Keratinocyte (primary cell): ENCODE data around the gene PILRB. TPM values are rescaled to one million over a fixed set of nuclear protein-coding genes. Genes with fewer than 3 reads are reported as not detected.
"Not testable (repeated sequence)": the region's sequence is repeated elsewhere in the genome, so short reads cannot be mapped to it uniquely, and the experiment has no call there.

Experiments used
- DNase-seq: peaks from one replicate; pipeline ENCODE4 v3.0.0-alpha.2; 2011; ENCODE audit warnings: low read depth, missing footprints, low spot score
- FAIRE-seq: peaks from 2 replicates; lab custom pipeline; 2011; peaks lifted over from hg19 to GRCh38; lab: Jason Lieb, UNC
- H2AFZ ChIP-seq: 2 replicates; pipeline ENCODE4 v1.6.0; 2012; ENCODE audit warnings: low read length, control low read depth, inconsistent platforms; ENCODE audit not compliant: control insufficient read depth
- H3K27ac ChIP-seq: 2 replicates; pipeline ENCODE4 v1.5.1; 2011; ENCODE audit warnings: low read length; ENCODE audit not compliant: control insufficient read depth, insufficient read depth
- H3K27me3 ChIP-seq: 3 replicates; pipeline ENCODE4 v1.6.0; 2011; ENCODE audit warnings: low read length; ENCODE audit not compliant: control insufficient read depth, insufficient read depth; ENCODE audit errors: extremely low read depth
- H3K36me3 ChIP-seq, 2 experiments: 2 replicates in 1 of 2; 3 replicates in 1 of 2; pipeline ENCODE4 v1.5.1; 2011; ENCODE audit warnings: low read length in 2 of 2, mild to moderate bottlenecking in 1 of 2; ENCODE audit not compliant: control insufficient read depth in 2 of 2, insufficient read depth in 2 of 2; ENCODE audit errors: extremely low read depth in 1 of 2
- H3K4me1 ChIP-seq: 3 replicates; pipeline ENCODE4 v1.5.1; 2011; ENCODE audit warnings: low read length; ENCODE audit not compliant: control insufficient read depth, insufficient read depth; ENCODE audit errors: extremely low read depth
- H3K4me2 ChIP-seq: 3 replicates; pipeline ENCODE4 v1.6.0; 2011; ENCODE audit warnings: low read depth, low read length; ENCODE audit not compliant: control insufficient read depth, insufficient read depth; ENCODE audit errors: extremely low read depth
- H3K4me3 ChIP-seq, 3 experiments: fragments of 200-600 bp in 1 of 3; sonication (generic) in 1 of 3; 2 replicates in 2 of 3; 3 replicates in 1 of 3; pipeline ENCODE4 v1.5.1; 2011 to 2016; ENCODE audit warnings: low read length in 3 of 3, mild to moderate bottlenecking in 3 of 3, control low read depth in 2 of 3, inconsistent platforms in 1 of 3, low read depth in 1 of 3, mixed read lengths in 1 of 3, mixed run types in 1 of 3, moderate library complexity in 1 of 3; ENCODE audit not compliant: control insufficient read depth in 2 of 3, insufficient read depth in 2 of 3; ENCODE audit errors: extremely low read depth in 1 of 3
- H3K79me2 ChIP-seq: 2 replicates; pipeline ENCODE4 v1.6.0; 2012; ENCODE audit warnings: low read length; ENCODE audit not compliant: control insufficient read depth, insufficient read depth
- H3K9ac ChIP-seq: 3 replicates; pipeline ENCODE4 v1.6.0; 2011; ENCODE audit warnings: low read length; ENCODE audit not compliant: control insufficient read depth, insufficient read depth; ENCODE audit errors: extremely low read depth
- H3K9me1 ChIP-seq: 3 replicates; pipeline ENCODE4 v1.6.0; 2011; ENCODE audit warnings: low read length; ENCODE audit not compliant: control insufficient read depth, insufficient read depth; ENCODE audit errors: extremely low read depth
- H3K9me3 ChIP-seq: 2 replicates; pipeline ENCODE4 v1.5.1; 2012; ENCODE audit warnings: low read depth, low read length; ENCODE audit not compliant: control insufficient read depth
- H4K20me1 ChIP-seq: 3 replicates; pipeline ENCODE4 v1.6.0; 2011; ENCODE audit warnings: low read length; ENCODE audit not compliant: control insufficient read depth, insufficient read depth; ENCODE audit errors: extremely low read depth
- CTCF ChIP-seq, 3 experiments: IDR thresholded peaks in 1 of 3; conservative IDR thresholded peaks in 1 of 3; optimal IDR thresholded peaks in 1 of 3; 2 replicates in 2 of 3; 3 replicates in 1 of 3; pipeline versions ENCODE3 to v1.5.1; 2011; ENCODE audit warnings: low read length in 3 of 3, mild to moderate bottlenecking in 3 of 3, moderate library complexity in 2 of 3, control low read depth in 1 of 3, inconsistent platforms in 1 of 3; ENCODE audit not compliant: insufficient read depth in 2 of 3; ENCODE audit errors: extremely low read depth in 1 of 3
- EZH2 ChIP-seq: IDR thresholded peaks from one replicate; pipeline ENCODE4 v1.6.1; 2012; ENCODE audit warnings: inconsistent platforms, mild to moderate bottlenecking, low read length, moderate library complexity
- dilution Hi-C: fragments of 300-500 bp; cut with MboI; formaldehyde crosslinking; loops from one replicate; pipeline ENCODE4 v1.7.0; 2020; ENCODE audit warnings: low sequenced_read_pairs; ENCODE audit not compliant: extremely low pct_ligation_motif_present
- polyA plus RNA-seq, 5 experiments: library from polyadenylated mRNA; depleted of rRNA in 3 of 5; stranded (reverse) in 3 of 5; stranded (forward) in 1 of 5; unstranded in 1 of 5; fragments of >200 nt; gene quantifications; 1 replicate in 1 of 5; 2 replicates in 3 of 5; 3 replicates in 1 of 5; pipeline versions ENCODE4 v1.2.1 to v1.2.3, GENCODE V29; 2011 to 2012; ENCODE audit warnings: missing spikeins in 2 of 5, low read depth in 1 of 5, low replicate concordance in 1 of 5

The PILRB gene
- polyA plus RNA-seq, 1 donor (not counting 4 experiments of a cell fraction or from before 2014, with no cell fraction given) = 16.5 TPM

GRCh38 chr7:100380196-100380595 lies 22.3 kb downstream of the PILRB start:
- Histone ChIP-seq H3K4me2 (no peak overlapping the region), H3K4me1 (no peaks in the 10 kb centered on the region), H3K27ac (no peak overlapping the region), H3K9me1 (no peaks in the 10 kb centered on the region), H3K4me3 (no peak overlapping the region), H3K36me3 (no peaks in the 10 kb centered on the region), H4K20me1 (no peaks in the 10 kb centered on the region), H3K9me3 (no peaks in the 10 kb centered on the region), H3K9ac (no peak overlapping the region), H2AFZ (no peak overlapping the region), H3K27me3 (no peaks in the 10 kb centered on the region), H3K79me2 (no peaks in the 10 kb centered on the region)
- TF ChIP-seq EZH2 (no peak), CTCF (optimal IDR thresholded peaks at IDR 0.05 in 1 of 3, IDR thresholded peaks at IDR 0.05 in 1 of 3, conservative IDR thresholded peaks at IDR 0.05 in 1 of 3; ENCODE audit: extremely low read depth in 1 of 3, insufficient read depth in 2 of 3, low read length in 3 of 3) (no peak)
- DNase-seq (no peak), FAIRE-seq (no peak)
- dilution Hi-C loops = no loop called here

- H3K36me3 ChIP-seq, H3K4me1 ChIP-seq, DNase-seq, dilution Hi-C loops, H3K27me3 ChIP-seq, FAIRE-seq, H3K9ac ChIP-seq, H3K79me2 ChIP-seq, H3K9me1 ChIP-seq, H3K4me2 ChIP-seq, H4K20me1 ChIP-seq, H3K4me3 ChIP-seq, H2AFZ ChIP-seq, H3K9me3 ChIP-seq, H3K27ac ChIP-seq: not testable (repeated sequence)
Observed at GRCh38 chr7:100381531-100382233, 23.8 kb downstream of the PILRB start.

- H3K9ac ChIP-seq, H4K20me1 ChIP-seq, H3K9me3 ChIP-seq, H2AFZ ChIP-seq, H3K9me1 ChIP-seq, DNase-seq, H3K79me2 ChIP-seq, H3K27ac ChIP-seq, H3K4me2 ChIP-seq, FAIRE-seq, H3K4me3 ChIP-seq, H3K4me1 ChIP-seq, H3K36me3 ChIP-seq, dilution Hi-C loops, H3K27me3 ChIP-seq: not testable (repeated sequence)
Observed at GRCh38 chr7:100382234-100382853, 24.4 kb downstream of the PILRB start.
